ENCODE measurements around the gene TMC5.

DNA sequence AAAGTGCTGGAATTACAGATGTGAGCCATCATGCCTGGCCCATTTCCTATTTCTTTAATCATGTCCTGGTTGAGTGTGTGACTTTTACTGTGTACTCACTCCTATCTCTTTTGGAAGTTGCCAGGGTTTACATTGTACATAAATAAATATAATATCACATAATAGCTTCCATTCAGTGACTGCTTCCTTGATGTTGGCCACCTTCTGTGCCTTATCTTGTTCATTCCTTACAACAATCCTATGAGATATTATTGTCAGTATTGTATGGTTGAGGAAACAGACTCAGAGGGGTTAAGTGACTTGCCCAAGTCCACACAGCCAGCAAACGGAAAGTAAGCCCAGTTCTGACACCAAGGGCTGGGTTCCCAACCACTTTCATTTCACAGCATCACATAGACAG is 16.9 kb downstream of the TMC5 start:
- TF ChIP-seq, protein P1, sequence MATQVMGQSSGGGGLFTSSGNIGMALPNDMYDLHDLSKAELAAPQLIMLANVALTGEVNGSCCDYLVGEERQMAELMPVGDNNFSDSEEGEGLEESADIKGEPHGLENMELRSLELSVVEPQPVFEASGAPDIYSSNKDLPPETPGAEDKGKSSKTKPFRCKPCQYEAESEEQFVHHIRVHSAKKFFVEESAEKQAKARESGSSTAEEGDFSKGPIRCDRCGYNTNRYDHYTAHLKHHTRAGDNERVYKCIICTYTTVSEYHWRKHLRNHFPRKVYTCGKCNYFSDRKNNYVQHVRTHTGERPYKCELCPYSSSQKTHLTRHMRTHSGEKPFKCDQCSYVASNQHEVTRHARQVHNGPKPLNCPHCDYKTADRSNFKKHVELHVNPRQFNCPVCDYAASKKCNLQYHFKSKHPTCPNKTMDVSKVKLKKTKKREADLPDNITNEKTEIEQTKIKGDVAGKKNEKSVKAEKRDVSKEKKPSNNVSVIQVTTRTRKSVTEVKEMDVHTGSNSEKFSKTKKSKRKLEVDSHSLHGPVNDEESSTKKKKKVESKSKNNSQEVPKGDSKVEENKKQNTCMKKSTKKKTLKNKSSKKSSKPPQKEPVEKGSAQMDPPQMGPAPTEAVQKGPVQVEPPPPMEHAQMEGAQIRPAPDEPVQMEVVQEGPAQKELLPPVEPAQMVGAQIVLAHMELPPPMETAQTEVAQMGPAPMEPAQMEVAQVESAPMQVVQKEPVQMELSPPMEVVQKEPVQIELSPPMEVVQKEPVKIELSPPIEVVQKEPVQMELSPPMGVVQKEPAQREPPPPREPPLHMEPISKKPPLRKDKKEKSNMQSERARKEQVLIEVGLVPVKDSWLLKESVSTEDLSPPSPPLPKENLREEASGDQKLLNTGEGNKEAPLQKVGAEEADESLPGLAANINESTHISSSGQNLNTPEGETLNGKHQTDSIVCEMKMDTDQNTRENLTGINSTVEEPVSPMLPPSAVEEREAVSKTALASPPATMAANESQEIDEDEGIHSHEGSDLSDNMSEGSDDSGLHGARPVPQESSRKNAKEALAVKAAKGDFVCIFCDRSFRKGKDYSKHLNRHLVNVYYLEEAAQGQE (IDR thresholded peaks at IDR 0.05; ENCODE audit: low read depth, low read length) = no peak
- no peak for TF ChIP-seq CTCF (IDR thresholded peaks at IDR 0.05)
- no peak for TF ChIP-seq GATA2 (CRISPR knock-in tag; IDR thresholded peaks at IDR 0.05)
- TF ChIP-seq SMC3 (IDR thresholded peaks at IDR 0.05; ENCODE audit: low read depth, low read length) = no peak
- TF ChIP-seq POLR2AphosphoS5 (IDR thresholded peaks at IDR 0.05; ENCODE audit: low read depth, low read length) = no peak
- no peak for TF ChIP-seq EZH2phosphoT487 (IDR thresholded peaks at IDR 0.05; ENCODE audit: borderline replicate concordance, low read depth)
- TF ChIP-seq TAF1 (IDR thresholded peaks at IDR 0.05; ENCODE audit: borderline replicate concordance, low read depth, low read length) = no peak
- no peak for TF ChIP-seq MXI1 (IDR thresholded peaks at IDR 0.05; ENCODE audit: low read depth, low read length)
- no peak for TF ChIP-seq GABPA (IDR thresholded peaks at IDR 0.05; ENCODE audit: low read depth)
- no peak for TF ChIP-seq TCF12 (IDR thresholded peaks at IDR 0.05)
- TF ChIP-seq, protein P2, sequence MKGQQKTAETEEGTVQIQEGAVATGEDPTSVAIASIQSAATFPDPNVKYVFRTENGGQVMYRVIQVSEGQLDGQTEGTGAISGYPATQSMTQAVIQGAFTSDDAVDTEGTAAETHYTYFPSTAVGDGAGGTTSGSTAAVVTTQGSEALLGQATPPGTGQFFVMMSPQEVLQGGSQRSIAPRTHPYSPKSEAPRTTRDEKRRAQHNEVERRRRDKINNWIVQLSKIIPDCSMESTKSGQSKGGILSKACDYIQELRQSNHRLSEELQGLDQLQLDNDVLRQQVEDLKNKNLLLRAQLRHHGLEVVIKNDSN (IDR thresholded peaks at IDR 0.05; ENCODE audit: borderline replicate concordance, low read depth) = no peak
- no peak for TF ChIP-seq TEAD4 (IDR thresholded peaks at IDR 0.05; ENCODE audit: borderline replicate concordance, insufficient read depth)
- no peak for TF ChIP-seq YY1 (IDR thresholded peaks at IDR 0.05; ENCODE audit: low read depth)

All from SK-N-SH (cell line).